ENCODE results near the gene ANO7. TPM values are rescaled to one million over a fixed set of nuclear protein-coding genes. Genes with fewer than 3 reads are reported as not detected.

Gene ANO7
- total RNA-seq, 3 donors from 2014 or later (not counting 1 experiment from before 2014, with no cell fraction given) = 0.97 to 1.4 (median 1.1) TPM

DNA sequence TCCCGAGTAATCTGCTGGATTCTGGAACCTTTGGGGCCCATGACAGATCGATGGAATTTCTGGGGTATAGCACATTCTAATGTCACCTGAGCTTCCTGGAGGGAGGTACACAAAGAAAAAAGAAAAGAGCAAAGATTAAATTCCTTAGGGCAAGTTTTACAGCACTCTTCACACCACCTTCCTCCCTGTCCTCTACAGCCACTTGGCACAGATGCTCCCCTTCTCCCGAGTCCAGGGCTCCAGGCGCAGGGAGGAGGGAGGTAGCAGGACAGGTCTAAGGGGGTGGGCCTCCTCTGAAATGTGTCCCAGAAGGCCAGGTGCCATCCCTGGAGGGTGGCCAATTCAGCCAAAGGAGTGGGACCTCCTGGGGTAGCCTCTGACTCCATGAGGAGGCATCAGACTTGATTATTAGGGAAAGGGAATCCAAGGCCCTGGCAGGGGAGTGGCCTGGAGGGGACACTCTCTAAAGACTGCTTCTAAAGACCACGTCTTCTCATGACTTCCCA, 50.3 kb downstream of the ANO7 start:
- ATAC-seq = no peak
- Histone ChIP-seq H3K4me1 (ENCODE audit: control insufficient read depth, insufficient read depth, low read length) (no peaks in the 10 kb centered on the region), H3K4me3 (ENCODE audit: low read length) (no peak overlapping the region), H3K9me3 (ENCODE audit: control insufficient read depth, insufficient read depth, low read length) (no peaks in the 10 kb centered on the region), H3K27ac (ENCODE audit: low read length) (no peak overlapping the region), H3K27me3 (ENCODE audit: control insufficient read depth, insufficient read depth, low read length) (no peaks in the 10 kb centered on the region), H3K36me3 (ENCODE audit: control insufficient read depth, insufficient read depth, low read length) (peaks cover 93% of the 10 kb centered on the region)
- H3K4me1 Mint-ChIP-seq = peaks cover 0 to 6% of the 10 kb centered on the region in 2 donors
- WGBS (ENCODE audit: insufficient coverage) = 98% methylated on average over 5 of the region's 5 CpGs
- intact Hi-C loops (cut with micrococcal nuclease) = no loop called here
- peak overlapping the region in 1 of 2 donors; percentile 1 for H3K27ac Mint-ChIP-seq
- no peak for DNase-seq
- no peaks in the 10 kb centered on the region for H3K9me3 Mint-ChIP-seq
- no peak overlapping the region for H3K4me3 Mint-ChIP-seq
- H3K36me3 Mint-ChIP-seq = peaks cover 38% of the 10 kb centered on the region
- TF ChIP-seq, protein P1, sequence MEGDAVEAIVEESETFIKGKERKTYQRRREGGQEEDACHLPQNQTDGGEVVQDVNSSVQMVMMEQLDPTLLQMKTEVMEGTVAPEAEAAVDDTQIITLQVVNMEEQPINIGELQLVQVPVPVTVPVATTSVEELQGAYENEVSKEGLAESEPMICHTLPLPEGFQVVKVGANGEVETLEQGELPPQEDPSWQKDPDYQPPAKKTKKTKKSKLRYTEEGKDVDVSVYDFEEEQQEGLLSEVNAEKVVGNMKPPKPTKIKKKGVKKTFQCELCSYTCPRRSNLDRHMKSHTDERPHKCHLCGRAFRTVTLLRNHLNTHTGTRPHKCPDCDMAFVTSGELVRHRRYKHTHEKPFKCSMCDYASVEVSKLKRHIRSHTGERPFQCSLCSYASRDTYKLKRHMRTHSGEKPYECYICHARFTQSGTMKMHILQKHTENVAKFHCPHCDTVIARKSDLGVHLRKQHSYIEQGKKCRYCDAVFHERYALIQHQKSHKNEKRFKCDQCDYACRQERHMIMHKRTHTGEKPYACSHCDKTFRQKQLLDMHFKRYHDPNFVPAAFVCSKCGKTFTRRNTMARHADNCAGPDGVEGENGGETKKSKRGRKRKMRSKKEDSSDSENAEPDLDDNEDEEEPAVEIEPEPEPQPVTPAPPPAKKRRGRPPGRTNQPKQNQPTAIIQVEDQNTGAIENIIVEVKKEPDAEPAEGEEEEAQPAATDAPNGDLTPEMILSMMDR (IDR thresholded peaks at IDR 0.05) = no peak
- H3K27me3 Mint-ChIP-seq (ENCODE audit: low read depth in 2 of 2) = no peaks in the 10 kb centered on the region

DNA sequence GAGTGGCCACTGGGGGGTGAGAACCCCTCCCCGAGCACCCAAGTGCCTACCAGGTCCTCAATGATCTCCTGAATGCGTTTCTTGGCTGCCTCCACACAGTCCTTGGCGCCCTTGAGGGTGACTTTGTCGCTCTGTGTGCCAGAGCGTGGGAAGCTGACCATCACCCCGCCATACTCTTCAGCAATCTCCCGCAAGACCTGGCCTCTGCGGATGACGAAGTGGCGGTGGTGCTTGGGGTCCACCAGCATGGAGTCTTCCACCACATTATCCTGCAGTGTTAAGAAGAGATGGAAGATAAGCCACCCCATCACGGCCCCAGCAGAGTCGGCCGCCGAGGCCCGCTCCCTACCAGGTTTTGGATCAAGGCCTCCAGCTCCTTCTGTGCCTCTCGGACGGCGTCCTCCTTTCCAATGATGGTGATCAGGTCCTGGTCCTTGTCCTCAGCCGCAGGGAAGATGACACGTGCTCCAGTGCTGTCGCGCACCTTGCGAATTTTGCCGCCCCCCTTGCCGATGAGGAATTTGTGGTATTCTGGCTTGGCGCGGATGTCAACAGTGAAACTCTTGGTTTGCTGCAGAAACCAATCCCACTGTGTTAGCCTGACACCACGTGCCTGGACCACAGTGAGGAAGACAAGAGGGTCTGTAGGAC, 51.2 kb downstream of the ANO7 start:
- Mint-ChIP-seq H3K9me3 (no peaks in the 10 kb centered on the region), H3K4me1 (peaks cover 0 to 6% of the 10 kb centered on the region in 2 donors), H3K27me3 (ENCODE audit: low read depth in 2 of 2) (no peaks in the 10 kb centered on the region), H3K36me3 (peaks cover 46% of the 10 kb centered on the region), H3K27ac (peak overlapping the region in 1 of 2 donors; percentile 1), H3K4me3 (no peak overlapping the region)
- H3K4me1 ChIP-seq (ENCODE audit: control insufficient read depth, insufficient read depth, low read length) = no peaks in the 10 kb centered on the region
- H3K9me3 ChIP-seq (ENCODE audit: control insufficient read depth, insufficient read depth, low read length) = no peaks in the 10 kb centered on the region
- DNase-seq (no peak), ATAC-seq (no peak)
- no peak overlapping the region for H3K27ac ChIP-seq (ENCODE audit: low read length)
- H3K4me3 ChIP-seq (ENCODE audit: low read length) = no peak overlapping the region
- no peaks in the 10 kb centered on the region for H3K27me3 ChIP-seq (ENCODE audit: control insufficient read depth, insufficient read depth, low read length)
- WGBS (ENCODE audit: insufficient coverage) = 97% methylated on average over 28 of the region's 28 CpGs
- TF ChIP-seq, protein P1 (IDR thresholded peaks at IDR 0.05) = no peak
- H3K36me3 ChIP-seq (ENCODE audit: control insufficient read depth, insufficient read depth, low read length) = peaks cover 93% of the 10 kb centered on the region
- intact Hi-C loops (cut with micrococcal nuclease) = no loop called here

DNA sequence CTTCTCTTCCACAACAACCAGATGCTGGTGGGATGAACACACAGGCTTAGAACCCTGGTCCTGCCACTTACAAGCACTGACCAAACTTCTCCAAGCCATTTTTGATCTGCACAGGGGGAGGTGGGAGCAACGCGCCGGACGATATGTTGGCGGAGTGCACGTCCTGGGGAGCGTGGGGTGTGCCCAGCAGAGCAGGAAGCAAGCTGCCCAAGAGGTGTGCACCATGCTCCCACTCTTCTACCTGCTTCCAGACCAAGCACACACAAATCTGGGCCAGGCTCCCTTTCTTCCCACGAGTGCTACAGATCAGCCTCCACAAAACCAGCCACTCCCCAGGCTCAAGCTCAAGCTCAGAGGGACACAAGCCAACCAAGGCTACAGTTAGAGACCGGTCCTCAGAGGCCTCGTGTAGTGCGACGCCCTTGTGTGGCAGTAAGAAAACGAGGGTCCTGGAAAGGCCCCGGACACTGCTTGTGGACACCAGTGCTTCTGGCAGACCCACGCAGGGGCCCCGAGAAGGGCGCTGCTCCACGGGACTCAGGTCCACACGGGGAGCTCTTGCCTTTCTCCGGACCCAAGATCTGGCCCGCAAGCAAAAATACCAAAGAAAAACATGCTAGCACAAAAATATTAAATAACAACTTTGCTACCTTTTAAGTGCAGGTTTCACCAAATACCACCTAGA, 52.0 kb downstream of the ANO7 start:
- no peaks in the 10 kb centered on the region for H3K27me3 Mint-ChIP-seq (ENCODE audit: low read depth in 2 of 2)
- DNase-seq (no peak), ATAC-seq (no peak)
- H3K9me3 ChIP-seq (ENCODE audit: control insufficient read depth, insufficient read depth, low read length) = no peaks in the 10 kb centered on the region
- H3K36me3 ChIP-seq (ENCODE audit: control insufficient read depth, insufficient read depth, low read length) = peaks cover 90% of the 10 kb centered on the region
- H3K27ac ChIP-seq (ENCODE audit: low read length) = no peak overlapping the region
- TF ChIP-seq, protein P1 (IDR thresholded peaks at IDR 0.05) = no peak
- H3K4me3 ChIP-seq (ENCODE audit: low read length) = no peak overlapping the region
- H3K9me3 Mint-ChIP-seq = no peaks in the 10 kb centered on the region
- no peak overlapping the region for H3K4me3 Mint-ChIP-seq
- H3K27ac Mint-ChIP-seq = no peak overlapping the region
- no peaks in the 10 kb centered on the region for H3K4me1 ChIP-seq (ENCODE audit: control insufficient read depth, insufficient read depth, low read length)
- peaks cover 46% of the 10 kb centered on the region for H3K36me3 Mint-ChIP-seq
- WGBS (ENCODE audit: insufficient coverage) = 96% methylated on average over 21 of the region's 21 CpGs
- H3K4me1 Mint-ChIP-seq = peaks cover 0 to 6% of the 10 kb centered on the region in 2 donors
- intact Hi-C loops (cut with micrococcal nuclease) = no loop called here
- H3K27me3 ChIP-seq (ENCODE audit: control insufficient read depth, insufficient read depth, low read length) = no peaks in the 10 kb centered on the region
